ENCODE results near the gene GBX1. TPM values are rescaled to one million over a fixed set of nuclear protein-coding genes. Genes with fewer than 3 reads are reported as not detected.

GBX1 gene
- polyA plus RNA-seq, 2 of the 4 experiments (the other 2 are of a cell fraction) = not detected

GRCh38 chr7:151144387-151144786 is 23.1 kb downstream of the GBX1 start:
- FAIRE-seq (no peak), DNase-seq (ENCODE audit: low read depth in 1 of 2, low spot score in 1 of 2) (no peak), ATAC-seq (no peak)
- POLR2A ChIA-PET = no interaction called here
- no peak overlapping the region for H3K27ac ChIP-seq
- no peak overlapping the region for H3K4me2 ChIP-seq
- 99% methylated on average over 6 of the region's 7 CpGs for WGBS (ENCODE audit: missing lambda C conversion rate)
- no peaks in the 10 kb centered on the region for H3K4me1 ChIP-seq
- H3K4me3 ChIP-seq = no peak overlapping the region
- CTCF ChIA-PET = interaction anchor here (0.6 to 6.8 kb wide), 4 partner anchors 21 to 205 kb away, joined by 3 to 40 read pairs (median 6); no protein-coding TSS in a partner anchor
- TF ChIP-seq BHLHE40 (IDR thresholded peaks at IDR 0.05; ENCODE audit: low read depth, low read length) = no peak
- TF ChIP-seq PHF8 (IDR thresholded peaks at IDR 0.05; ENCODE audit: borderline replicate concordance, low read depth) = no peak
- TF ChIP-seq SREBF2 (IDR thresholded peaks at IDR 0.05) = no peak
- no peak for TF ChIP-seq RFX5 (IDR thresholded peaks at IDR 0.05)
- no peak for TF ChIP-seq REST (IDR thresholded peaks at IDR 0.05)
- TF ChIP-seq PBX3 (IDR thresholded peaks at IDR 0.05) = no peak
- no peak for TF ChIP-seq NR3C1 (IDR thresholded peaks at IDR 0.05)
- no peak for TF ChIP-seq CTCF (IDR thresholded peaks at IDR 0.05)
- no peak for TF ChIP-seq GATA3 (IDR thresholded peaks at IDR 0.05; ENCODE audit: borderline replicate concordance)
- TF ChIP-seq HOXB5 (CRISPR knock-in tag; IDR thresholded peaks at IDR 0.05) = no peak
- no peaks in the 10 kb centered on the region for H3K9me3 ChIP-seq

GRCh38 chr7:151143261-151144015 is 24.1 kb downstream of the GBX1 start:
- TF ChIP-seq ZSCAN20 (CRISPR knock-in tag; IDR thresholded peaks at IDR 0.05) = no peak
- no peak for TF ChIP-seq MAX (IDR thresholded peaks at IDR 0.05)
- TF ChIP-seq RCOR1 (IDR thresholded peaks at IDR 0.05; ENCODE audit: low read depth, low read length) = no peak
- no peak for TF ChIP-seq SREBF2 (IDR thresholded peaks at IDR 0.05)
- no peak for TF ChIP-seq HEYL (CRISPR knock-in tag; IDR thresholded peaks at IDR 0.05)
- TF ChIP-seq CBX8 (IDR thresholded peaks at IDR 0.05) = no peak
- TF ChIP-seq HOXB13 (CRISPR knock-in tag; IDR thresholded peaks at IDR 0.05; ENCODE audit: low read depth) = no peak
- Histone ChIP-seq H3K4me2 (no peak overlapping the region), H3K27ac (no peak overlapping the region), H3K4me1 (no peaks in the 10 kb centered on the region), H3K4me3 (no peak overlapping the region), H3K9me3 (no peaks in the 10 kb centered on the region)
- ATAC-seq (no peak), FAIRE-seq (no peak), DNase-seq (ENCODE audit: low read depth in 1 of 2, low spot score in 1 of 2) (no peak)
- ChIA-PET POLR2A (no interaction called here), CTCF (interaction anchor here (0.7 to 6.8 kb wide), 6 partner anchors 8 to 39 kb away, joined by 3 to 40 read pairs (median 5); no protein-coding TSS in a partner anchor)
- WGBS (ENCODE audit: missing lambda C conversion rate) = 91% methylated on average over 24 of the region's 25 CpGs

- Histone ChIP-seq H3K4me1 (no peaks in the 10 kb centered on the region), H3K9me3 (no peaks in the 10 kb centered on the region), H3K27ac (no peak overlapping the region), H3K4me3 (no peak overlapping the region), H3K4me2 (no peak overlapping the region)
- WGBS (ENCODE audit: missing lambda C conversion rate) = 81% methylated on average over 9 of the region's 10 CpGs
- ATAC-seq (peak in 1 of 2 experiments; percentile 16; a peak in 1 of 6 replicates), DNase-seq (ENCODE audit: low read depth in 1 of 2, low spot score in 1 of 2) (no peak), FAIRE-seq (no peak)
- ChIA-PET POLR2A (no interaction called here), CTCF (interaction anchor here (0.7 to 6.8 kb wide), 6 partner anchors 9 to 40 kb away, joined by 3 to 40 read pairs (median 4); no protein-coding TSS in a partner anchor)
- no peak for TF ChIP-seq REST (IDR thresholded peaks at IDR 0.05)
- no peak for TF ChIP-seq HEYL (CRISPR knock-in tag; IDR thresholded peaks at IDR 0.05)
- no peak for TF ChIP-seq KDM1A (IDR thresholded peaks at IDR 0.05; ENCODE audit: low read depth)
- no peak for TF ChIP-seq POLR2AphosphoS2 (conservative IDR thresholded peaks at IDR 0.05; ENCODE audit: low read length)
- TF ChIP-seq USF2 (IDR thresholded peaks at IDR 0.05) = no peak
- no peak for TF ChIP-seq MYC (IDR thresholded peaks at IDR 0.05; ENCODE audit: borderline replicate concordance, low read length)
- no peak for TF ChIP-seq CEBPB (IDR thresholded peaks at IDR 0.05)
Measured at GRCh38 chr7:151142686-151143040, 24.8 kb downstream of the GBX1 start.
